ENCODE measurements around the gene RRAGD. TPM values are rescaled to one million over a fixed set of nuclear protein-coding genes. Genes with fewer than 3 reads are reported as not detected.

Gene RRAGD
- total and polyA plus RNA-seq, 2 donors (not counting 1 experiment from before 2014, with no cell fraction given), result 0.27 to 4.5 TPM

- Mint-ChIP-seq H3K9me3 (ENCODE audit: insufficient read depth) (no peaks in the 10 kb centered on the region), H3K27me3 (peaks cover 9% of the 10 kb centered on the region), H3K27ac (no peak overlapping the region), H3K4me3 (no peak overlapping the region), H3K4me1 (no peaks in the 10 kb centered on the region)
- DNase-seq (no peak), ATAC-seq (ENCODE audit: low read depth) (no peak)
- Histone ChIP-seq H3K27me3 (replicated peaks in 1 of 4; ENCODE audit: control extremely low read depth in 1 of 4, control insufficient read depth in 3 of 4, insufficient read depth in 4 of 4, low read length in 3 of 4) (no peaks in the 10 kb centered on the region), H3K4me3 (ENCODE audit: control extremely low read depth in 1 of 5, extremely low read depth in 1 of 5, insufficient read depth in 1 of 5, low read depth in 2 of 5, low read length in 4 of 5) (no peak overlapping the region), H3K27ac (ENCODE audit: low read length in 2 of 2) (no peak overlapping the region), H3K36me3 (replicated peaks in 1 of 2; ENCODE audit: control extremely low read depth in 1 of 2, control insufficient read depth in 1 of 2, extremely low read depth in 1 of 2, insufficient read depth in 2 of 2, low read length in 1 of 2) (no peaks in the 10 kb centered on the region), H3K79me2 (ENCODE audit: control insufficient read depth, insufficient read depth, low read length) (no peaks in the 10 kb centered on the region), H2AFZ (ENCODE audit: insufficient read depth, low read depth, low read length, poor library complexity, severe bottlenecking) (no peak overlapping the region), H3K4me1 (ENCODE audit: control insufficient read depth in 2 of 2, insufficient read depth in 2 of 2, low read length in 2 of 2) (no peaks in the 10 kb centered on the region), H3K4me2 (replicated peaks; ENCODE audit: low read depth, low read length, poor library complexity, severe bottlenecking) (no peak overlapping the region), H4K20me1 (ENCODE audit: control insufficient read depth, insufficient read depth, low read length, poor library complexity, severe bottlenecking) (no peaks in the 10 kb centered on the region), H3K9ac (ENCODE audit: low read length) (no peak overlapping the region), H3K9me3 (ENCODE audit: control extremely low read depth in 1 of 3, control insufficient read depth in 2 of 3, insufficient read depth in 1 of 3, low read length in 2 of 3) (no peaks in the 10 kb centered on the region)
- intact Hi-C loops (cut with micrococcal nuclease), result no loop called here
- no peak for TF ChIP-seq EZH2 (IDR thresholded peaks at IDR 0.05; ENCODE audit: borderline replicate concordance, insufficient read depth, low read depth, low read length, poor library complexity, severe bottlenecking)
- no peak for TF ChIP-seq CTCF (IDR thresholded peaks at IDR 0.05)
- ChIA-PET POLR2A (no interaction called here), CTCF (interaction anchor here (2.0 kb wide), 1 partner anchor 32 kb away, joined by 8 read pairs; no protein-coding TSS in a partner anchor)
- WGBS (ENCODE audit: insufficient coverage), result 83% methylated on average over 1 of the region's 3 CpGs
These were observed 7.6 kb downstream of the RRAGD start for GRCh38 chr6:89404512-89404911.

- no peak overlapping the region for H3K9ac ChIP-seq (ENCODE audit: low read length)
- no peak overlapping the region for H3K4me3 Mint-ChIP-seq
- no peak overlapping the region for H3K27ac ChIP-seq (ENCODE audit: low read length in 2 of 2)
- no peak for ATAC-seq (ENCODE audit: low read depth)
- H3K4me1 Mint-ChIP-seq, result no peaks in the 10 kb centered on the region
- H3K4me2 ChIP-seq (replicated peaks; ENCODE audit: low read depth, low read length, poor library complexity, severe bottlenecking), result no peak overlapping the region
- H2AFZ ChIP-seq (ENCODE audit: insufficient read depth, low read depth, low read length, poor library complexity, severe bottlenecking), result no peak overlapping the region
- ChIA-PET POLR2A (no interaction called here), CTCF (no interaction called here)
- H3K27me3 Mint-ChIP-seq, result peaks cover 9% of the 10 kb centered on the region
- no peak overlapping the region for H3K4me3 ChIP-seq (ENCODE audit: control extremely low read depth in 1 of 5, extremely low read depth in 1 of 5, insufficient read depth in 1 of 5, low read depth in 2 of 5, low read length in 4 of 5)
- WGBS (ENCODE audit: insufficient coverage), result 89% methylated on average over 6 of the region's 6 CpGs
- H3K9me3 Mint-ChIP-seq (ENCODE audit: insufficient read depth), result no peaks in the 10 kb centered on the region
- H4K20me1 ChIP-seq (ENCODE audit: control insufficient read depth, insufficient read depth, low read length, poor library complexity, severe bottlenecking), result no peaks in the 10 kb centered on the region
- no peak overlapping the region for H3K27ac Mint-ChIP-seq
- no peak for DNase-seq
- no peak for TF ChIP-seq EZH2 (IDR thresholded peaks at IDR 0.05; ENCODE audit: borderline replicate concordance, insufficient read depth, low read depth, low read length, poor library complexity, severe bottlenecking)
- no peak for TF ChIP-seq CTCF (IDR thresholded peaks at IDR 0.05)
- H3K27me3 ChIP-seq (replicated peaks in 1 of 4; ENCODE audit: control extremely low read depth in 1 of 4, control insufficient read depth in 3 of 4, insufficient read depth in 4 of 4, low read length in 3 of 4), result no peaks in the 10 kb centered on the region
- no peaks in the 10 kb centered on the region for H3K9me3 ChIP-seq (ENCODE audit: control extremely low read depth in 1 of 3, control insufficient read depth in 2 of 3, insufficient read depth in 1 of 3, low read length in 2 of 3)
- H3K4me1 ChIP-seq (ENCODE audit: control insufficient read depth in 2 of 2, insufficient read depth in 2 of 2, low read length in 2 of 2), result no peaks in the 10 kb centered on the region
- H3K79me2 ChIP-seq (ENCODE audit: control insufficient read depth, insufficient read depth, low read length), result no peaks in the 10 kb centered on the region
- no peaks in the 10 kb centered on the region for H3K36me3 ChIP-seq (replicated peaks in 1 of 2; ENCODE audit: control extremely low read depth in 1 of 2, control insufficient read depth in 1 of 2, extremely low read depth in 1 of 2, insufficient read depth in 2 of 2, low read length in 1 of 2)
- intact Hi-C loops (cut with micrococcal nuclease), result no loop called here
These were observed 9.3 kb downstream of the RRAGD start for GRCh38 chr6:89402776-89403175.

Data from B cell (primary cell).